GM21390 (cell line): ENCODE results near the gene VOPP1.

Experiments used
- ATAC-seq: cut with Tn5 transposase; IDR thresholded peaks from one replicate; pipeline ENCODE4 v1.9.1; 2021; ENCODE audit not compliant: unreplicated experiment

VOPP1 gene

GRCh38 chr7:55438757-55439525, 133.4 kb downstream of the VOPP1 start:
- no peak for ATAC-seq

- no peak for ATAC-seq
These were observed 134.1 kb downstream of the VOPP1 start for GRCh38 chr7:55438085-55438756.

GRCh38 chr7:55437375-55437774, 134.9 kb downstream of the VOPP1 start:
- no peak for ATAC-seq

GRCh38 chr7:55436457-55436856, 135.8 kb downstream of the VOPP1 start:
- ATAC-seq, result no peak

GRCh38 chr7:55435466-55435865, 136.8 kb downstream of the VOPP1 start:
- no peak for ATAC-seq

- ATAC-seq, result peak; percentile 73
These were observed 139.1 kb downstream of the VOPP1 start for GRCh38 chr7:55432939-55433784.

GRCh38 chr7:55432506-55432905, 139.8 kb downstream of the VOPP1 start:
- no peak for ATAC-seq

- no peak for ATAC-seq
These were observed 140.4 kb downstream of the VOPP1 start for GRCh38 chr7:55431898-55432297.

- no peak for ATAC-seq
These were observed 142.3 kb downstream of the VOPP1 start for GRCh38 chr7:55429835-55430499.

GRCh38 chr7:55427800-55428199, 144.5 kb downstream of the VOPP1 start:
- ATAC-seq, result no peak

- ATAC-seq, result no peak
These were observed 145.0 kb downstream of the VOPP1 start for GRCh38 chr7:55427342-55427741.

- ATAC-seq, result no peak
These were observed 145.6 kb downstream of the VOPP1 start for GRCh38 chr7:55426676-55427075.

GRCh38 chr7:55425141-55425752, 147.1 kb downstream of the VOPP1 start:
- no peak for ATAC-seq

GRCh38 chr7:55423891-55424290, 148.4 kb downstream of the VOPP1 start:
- no peak for ATAC-seq

- no peak for ATAC-seq
These were observed 149.0 kb downstream of the VOPP1 start for GRCh38 chr7:55423277-55423711.
